NB4 (cell line): ENCODE results near the gene FMN1.
"Not testable (repeated sequence)": the region's sequence is repeated elsewhere in the genome, so short reads cannot be mapped to it uniquely, and the experiment has no call there.

Experiments used
- DNase-seq: peaks from one replicate; pipeline ENCODE4 v3.0.0; 2010; ENCODE audit warnings: low read depth
- H3K4me3 ChIP-seq: one replicate; pipeline ENCODE4 v1.5.1; 2011; ENCODE audit warnings: mild to moderate bottlenecking, low read depth, low read length, moderate library complexity
- CTCF ChIP-seq: IDR thresholded peaks from one replicate; pipeline ENCODE4 v1.5.1; 2012; ENCODE audit warnings: low read depth, low read length
- MAX ChIP-seq: IDR thresholded peaks from 2 replicates; pipeline ENCODE4 v1.6.1; 2011; ENCODE audit warnings: low read depth, low read length
- MYC ChIP-seq: IDR thresholded peaks from 2 replicates; pipeline ENCODE4 v1.6.1; 2011; ENCODE audit warnings: low read depth, low read length
- POLR2A ChIP-seq: IDR thresholded peaks from 2 replicates; pipeline ENCODE4 v1.6.1; 2011; ENCODE audit warnings: mild to moderate bottlenecking; ENCODE audit not compliant: insufficient read length; ENCODE audit errors: extremely low read depth

The FMN1 gene

GRCh38 chr15:32951736-32952464 lies 242.6 kb downstream of the FMN1 start:
- DNase-seq: no peak
- no peak for TF ChIP-seq MYC
- no peak for TF ChIP-seq POLR2A
- TF ChIP-seq MAX: no peak
- TF ChIP-seq CTCF: no peak
- no peak overlapping the region for H3K4me3 ChIP-seq

GRCh38 chr15:32950051-32950450 lies 244.5 kb downstream of the FMN1 start:
- not testable (repeated sequence) for H3K4me3 ChIP-seq, DNase-seq

GRCh38 chr15:32946210-32946609 lies 248.3 kb downstream of the FMN1 start:
- no peak for DNase-seq
- TF ChIP-seq MYC (no peak), POLR2A (no peak)
- H3K4me3 ChIP-seq: no peak overlapping the region

- no peak overlapping the region for H3K4me3 ChIP-seq
- TF ChIP-seq MAX (no peak), MYC (no peak), CTCF (no peak), POLR2A (no peak)
- DNase-seq: no peak
Measured at GRCh38 chr15:32944431-32944830, 250.1 kb downstream of the FMN1 start.

GRCh38 chr15:32943711-32944110 lies 250.8 kb downstream of the FMN1 start:
- no peak for DNase-seq
- H3K4me3 ChIP-seq: no peak overlapping the region
- no peak for TF ChIP-seq MYC
- no peak for TF ChIP-seq CTCF
- no peak for TF ChIP-seq POLR2A
- no peak for TF ChIP-seq MAX

- TF ChIP-seq CTCF: no peak
- no peak for TF ChIP-seq MAX
- no peak for TF ChIP-seq MYC
- TF ChIP-seq POLR2A: no peak
- DNase-seq: no peak
- H3K4me3 ChIP-seq: no peak overlapping the region
Measured at GRCh38 chr15:32942401-32942841, 252.1 kb downstream of the FMN1 start.

- no peak for DNase-seq
- no peak for TF ChIP-seq MYC
- TF ChIP-seq POLR2A: no peak
- no peak for TF ChIP-seq CTCF
- no peak for TF ChIP-seq MAX
- H3K4me3 ChIP-seq: no peak overlapping the region
Measured at GRCh38 chr15:32941823-32942222, 252.7 kb downstream of the FMN1 start.
